Measurements from ENCODE around the gene SLC36A1. TPM values are rescaled to one million over a fixed set of nuclear protein-coding genes. Genes with fewer than 3 reads are reported as not detected.

Gene SLC36A1
- total RNA-seq, 6 experiments from 2014 or later: 9.2 to 13.1 (median 10.3) TPM

- Mint-ChIP-seq H3K36me3 (ENCODE audit: low read depth) (peaks cover 34% of the 10 kb centered on the region), H3K4me3 (no peak overlapping the region)
Observed at GRCh38 chr5:151469992-151470391, 22.6 kb downstream of the SLC36A1 start.

GRCh38 chr5:151470439-151470838 is 23.0 kb downstream of the SLC36A1 start:
- no peak for TF ChIP-seq CTCF (IDR thresholded peaks at IDR 0.05)
- Mint-ChIP-seq H3K36me3 (ENCODE audit: low read depth) (peaks cover 34% of the 10 kb centered on the region), H3K4me1 (ENCODE audit: low read depth) (peaks cover 34% of the 10 kb centered on the region), H3K27ac (peak overlapping the region; percentile 10), H3K4me3 (no peak overlapping the region), H3K9me3 (no peaks in the 10 kb centered on the region), H3K27me3 (ENCODE audit: insufficient read depth) (no peaks in the 10 kb centered on the region)
- peak; percentile 72 for DNase-seq

More at GRCh38 chr5:151469992-151470391, 22.6 kb downstream of the SLC36A1 start:
- no peaks in the 10 kb centered on the region for H3K9me3 Mint-ChIP-seq
- TF ChIP-seq CTCF (IDR thresholded peaks at IDR 0.05): no peak
- peaks cover 34% of the 10 kb centered on the region for H3K4me1 Mint-ChIP-seq (ENCODE audit: low read depth)
- no peak for DNase-seq
- peak overlapping the region; percentile 10 for H3K27ac Mint-ChIP-seq
- peaks cover under 1% of the 10 kb centered on the region; the same call in 1 of the 2 replicates for H3K27me3 Mint-ChIP-seq (ENCODE audit: insufficient read depth)

- Mint-ChIP-seq H3K36me3 (ENCODE audit: low read depth) (peaks cover 32% of the 10 kb centered on the region), H3K27ac (no peak overlapping the region), H3K4me3 (no peak overlapping the region), H3K9me3 (no peaks in the 10 kb centered on the region), H3K27me3 (ENCODE audit: insufficient read depth) (no peaks in the 10 kb centered on the region), H3K4me1 (ENCODE audit: low read depth) (peaks cover 34% of the 10 kb centered on the region)
- DNase-seq: no peak
- TF ChIP-seq CTCF (IDR thresholded peaks at IDR 0.05): no peak
Observed at GRCh38 chr5:151471276-151471675, 23.9 kb downstream of the SLC36A1 start.

GRCh38 chr5:151474799-151475198 is 27.4 kb downstream of the SLC36A1 start:
- peaks cover 33% of the 10 kb centered on the region for H3K4me1 Mint-ChIP-seq (ENCODE audit: low read depth)
- TF ChIP-seq CTCF (IDR thresholded peaks at IDR 0.05): no peak
- H3K9me3 Mint-ChIP-seq: no peaks in the 10 kb centered on the region
- H3K27me3 Mint-ChIP-seq (ENCODE audit: insufficient read depth): no peaks in the 10 kb centered on the region
- H3K4me3 Mint-ChIP-seq: no peak overlapping the region
- H3K27ac Mint-ChIP-seq: no peak overlapping the region
- peaks cover 40% of the 10 kb centered on the region for H3K36me3 Mint-ChIP-seq (ENCODE audit: low read depth)
- DNase-seq: no peak

GRCh38 chr5:151475388-151475787 is 28.0 kb downstream of the SLC36A1 start:
- Mint-ChIP-seq H3K9me3 (no peaks in the 10 kb centered on the region), H3K4me3 (no peak overlapping the region), H3K27ac (no peak overlapping the region), H3K27me3 (ENCODE audit: insufficient read depth) (no peaks in the 10 kb centered on the region), H3K36me3 (ENCODE audit: low read depth) (peaks cover 40% of the 10 kb centered on the region), H3K4me1 (ENCODE audit: low read depth) (peaks cover 33% of the 10 kb centered on the region)
- no peak for DNase-seq
- no peak for TF ChIP-seq CTCF (IDR thresholded peaks at IDR 0.05)

GRCh38 chr5:151476016-151476415 is 28.6 kb downstream of the SLC36A1 start:
- Mint-ChIP-seq H3K36me3 (ENCODE audit: low read depth) (peaks cover 40% of the 10 kb centered on the region), H3K9me3 (no peaks in the 10 kb centered on the region), H3K27ac (no peak overlapping the region), H3K4me3 (no peak overlapping the region), H3K27me3 (ENCODE audit: insufficient read depth) (no peaks in the 10 kb centered on the region), H3K4me1 (ENCODE audit: low read depth) (peaks cover 33% of the 10 kb centered on the region)
- no peak for TF ChIP-seq CTCF (IDR thresholded peaks at IDR 0.05)
- no peak for DNase-seq

All from HFFc6 (cell line).